Naive B cell (primary cell): ENCODE data around the gene GPRASP2. TPM values are rescaled to one million over a fixed set of nuclear protein-coding genes. Genes with fewer than 3 reads are reported as not detected.
A peak's percentile ranks its signal among the peaks of the same experiment; 100 is the strongest.
"Not testable (repeated sequence)": the region's sequence is repeated elsewhere in the genome, so short reads cannot be mapped to it uniquely, and the experiment has no call there.

Experiments
- ATAC-seq, 2 donors: fragments of 150-1000 bp; cut with Tn5 transposase; 2 replicates each; pipeline ENCODE4 v1.10.0; 2021; ENCODE audit warnings: low read depth in 2 of 2, mild to moderate bottlenecking in 2 of 2, moderate library complexity in 2 of 2
- DNase-seq: peaks from one replicate; pipeline ENCODE4 v3.0.0; 2022
- H3K27ac Mint-ChIP-seq, 6 donors: one replicate each; pipeline ENCODE4 v1.8.0; 2020 to 2022; ENCODE audit warnings: mild to moderate bottlenecking in 6 of 6, mixed read lengths in 6 of 6, moderate library complexity in 5 of 6, inconsistent platforms in 2 of 6
- H3K27me3 Mint-ChIP-seq, 3 donors: one replicate each; pipeline ENCODE4 v1.8.0; 2021 to 2022; ENCODE audit warnings: mixed read lengths in 3 of 3, mild to moderate bottlenecking in 1 of 3
- H3K36me3 Mint-ChIP-seq, 2 donors: one replicate each; pipeline ENCODE4 v1.8.0; 2020 to 2022; ENCODE audit warnings: mixed read lengths in 2 of 2, inconsistent platforms in 1 of 2, mild to moderate bottlenecking in 1 of 2
- H3K4me1 Mint-ChIP-seq, 3 donors: one replicate each; pipeline ENCODE4 v1.8.0; 2020 to 2022; ENCODE audit warnings: mixed read lengths in 3 of 3, inconsistent platforms in 1 of 3, mild to moderate bottlenecking in 1 of 3, moderate library complexity in 1 of 3
- H3K4me3 Mint-ChIP-seq, 8 donors: one replicate each; pipeline ENCODE4 v1.8.0; 2020 to 2022; ENCODE audit warnings: mild to moderate bottlenecking in 8 of 8, mixed read lengths in 8 of 8, moderate library complexity in 8 of 8, inconsistent platforms in 2 of 8
- H3K9me3 Mint-ChIP-seq, 7 donors: one replicate each; pipeline ENCODE4 v1.8.0; 2020 to 2022; ENCODE audit warnings: mixed read lengths in 7 of 7, mild to moderate bottlenecking in 5 of 7, inconsistent platforms in 2 of 7, moderate library complexity in 1 of 7
- polyA plus RNA-seq, 6 donors: library from polyadenylated mRNA; unstranded; fragments of 300-500 nt; fragmentation: Illumina TruSeq; gene quantifications; one replicate each; pipeline ENCODE4 v1.2.3, GENCODE V29; 2021; ENCODE audit warnings: low read depth in 6 of 6

Gene GPRASP2
- polyA plus RNA-seq = 1 to 10 TPM in 1 of 6 donors, under 1 TPM in 5; 0.19 to 2.9 (median 0.27) TPM

DNA sequence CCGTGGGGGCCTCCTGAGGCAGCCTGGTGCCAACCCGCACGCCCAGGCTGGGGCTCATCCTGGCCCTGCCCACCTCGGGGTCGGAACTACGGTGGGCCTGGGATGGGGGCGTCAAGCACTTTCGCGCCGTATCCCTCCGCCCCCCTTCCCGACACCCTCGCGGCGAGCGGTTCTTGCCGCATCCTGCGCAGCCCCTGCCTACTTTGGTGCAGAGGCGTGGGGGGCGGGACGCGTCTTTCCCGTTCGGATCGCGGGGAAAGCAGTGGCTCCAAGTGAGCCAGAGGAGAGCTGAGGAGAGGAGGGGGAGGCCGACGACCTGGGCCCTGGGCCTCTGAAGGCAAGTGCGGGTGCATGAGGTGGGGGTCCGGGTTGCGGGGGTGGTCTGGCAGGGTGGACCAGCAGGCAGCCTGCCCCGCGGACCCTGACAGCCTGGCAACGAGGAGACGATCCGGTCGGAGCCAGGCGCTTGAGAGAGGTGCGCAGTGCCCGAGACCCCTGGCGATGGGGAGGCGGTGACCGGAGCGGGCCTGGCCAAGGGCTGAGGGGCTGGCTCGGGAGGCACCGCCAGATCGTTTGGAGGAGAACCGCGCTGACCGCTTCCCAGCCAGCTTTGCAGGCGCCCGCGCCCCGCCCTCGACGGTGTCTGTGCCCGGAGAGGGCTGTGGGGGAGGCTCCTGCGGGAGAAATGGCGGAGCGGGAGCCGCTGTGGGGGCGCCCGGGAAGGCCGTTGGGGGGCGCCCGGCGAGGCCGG is at the start of gene GPRASP2:
Gene GPRASP2 (plus strand): TSS at position 233 of the 751 bp plus-strand sequence. CDS start 2,422 bp downstream, outside the sequence.
- peaks cover 10 to 23% (median 11%) of the 10 kb centered on the region in 3 donors for H3K4me1 Mint-ChIP-seq
- DNase-seq = no peak
- ATAC-seq = peak; percentile 37 to 45
- peak within 1 kb of the TSS in 2 of 6 donors; percentile 13 to 85 for H3K27ac Mint-ChIP-seq
- H3K36me3 Mint-ChIP-seq = peaks cover 0 to 7% of the 10 kb centered on the region in 2 donors
- H3K27me3 Mint-ChIP-seq = peaks cover 0 to 47% (median 35%) of the 10 kb centered on the region in 3 donors
- peaks cover 0 to 9% (median 0%) of the 10 kb centered on the region in 7 donors for H3K9me3 Mint-ChIP-seq
- peak within 1 kb of the TSS; percentile 79 to 91 (median 84) for H3K4me3 Mint-ChIP-seq

DNA sequence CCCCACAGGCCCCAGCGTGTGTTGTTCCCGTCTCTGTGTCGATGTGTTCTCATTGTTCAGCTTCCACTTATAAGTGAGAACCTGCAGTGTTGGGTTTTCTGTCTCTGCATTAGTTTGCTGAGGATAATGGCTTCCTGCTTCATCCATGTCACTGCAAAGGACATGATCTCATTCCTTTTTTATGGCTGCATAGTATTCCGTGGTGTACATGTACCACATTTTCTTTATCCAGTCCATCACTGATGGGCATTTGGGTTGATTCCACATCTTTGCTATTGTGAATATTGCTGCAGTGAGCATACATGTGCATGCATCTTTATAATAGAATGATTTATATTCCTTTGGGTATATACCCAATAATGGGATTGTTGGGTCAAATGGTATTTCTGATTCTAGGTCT is 48.4 kb upstream of the GPRASP2 start:
- Mint-ChIP-seq H3K36me3 (peaks cover 0 to 18% of the 10 kb centered on the region in 2 donors), H3K4me1 (peaks cover 7 to 17% (median 16%) of the 10 kb centered on the region in 3 donors), H3K9me3 (peaks cover 2 to 33% (median 16%) of the 10 kb centered on the region in 7 donors), H3K27ac (peak overlapping the region in 1 of 6 donors; percentile 38)
- ATAC-seq, DNase-seq, H3K27me3 Mint-ChIP-seq, H3K4me3 Mint-ChIP-seq: not testable (repeated sequence)

DNA sequence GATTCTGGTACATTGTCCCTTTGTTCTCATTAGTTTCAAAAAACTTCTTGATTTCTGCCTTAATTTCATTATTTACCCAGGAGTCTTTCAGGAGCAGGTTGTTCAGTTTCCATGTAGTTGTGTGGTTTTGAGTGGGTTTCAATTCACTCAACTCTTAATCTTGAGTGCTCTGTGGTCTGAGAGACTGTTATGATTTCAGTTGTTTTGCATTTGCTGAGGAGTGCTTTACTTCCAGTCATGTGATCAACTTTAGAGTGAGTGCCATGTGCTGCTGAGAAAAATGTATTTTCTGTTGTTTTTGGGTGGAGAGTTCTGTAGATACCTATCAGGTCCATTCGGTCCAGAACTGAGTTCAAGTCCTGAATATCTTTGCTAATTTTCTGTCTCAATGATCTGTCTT is 45.2 kb upstream of the GPRASP2 start:
- ATAC-seq, H3K4me3 Mint-ChIP-seq, H3K4me1 Mint-ChIP-seq, H3K27me3 Mint-ChIP-seq, DNase-seq, H3K27ac Mint-ChIP-seq: not testable (repeated sequence)
- Mint-ChIP-seq H3K9me3 (peaks cover 5 to 33% (median 19%) of the 10 kb centered on the region in 7 donors), H3K36me3 (peaks cover 0 to 25% of the 10 kb centered on the region in 2 donors)

DNA sequence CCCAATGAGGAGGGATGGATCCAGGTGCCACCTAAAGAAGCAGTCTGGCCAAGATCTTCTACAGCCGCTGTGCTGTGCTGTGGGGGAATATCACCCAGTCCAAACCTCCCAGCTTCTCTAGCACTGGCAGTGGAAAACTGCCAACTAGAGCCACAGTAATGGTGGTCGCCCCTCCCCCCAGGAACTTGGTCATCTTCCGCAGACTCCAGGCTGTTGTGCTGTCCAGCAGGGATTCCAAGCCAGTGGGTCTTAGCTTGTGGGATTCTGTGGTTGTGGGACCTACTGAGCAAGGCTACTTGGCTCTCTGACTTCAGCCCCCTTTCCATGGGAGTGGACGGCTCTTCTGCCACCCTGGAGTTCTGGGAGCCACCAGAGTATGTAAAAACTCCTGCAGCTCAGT is 42.7 kb upstream of the GPRASP2 start:
- H3K27ac Mint-ChIP-seq = no peak overlapping the region
- no peak for ATAC-seq
- no peak for DNase-seq
- no peaks in the 10 kb centered on the region for H3K27me3 Mint-ChIP-seq
- H3K4me1 Mint-ChIP-seq = no peaks in the 10 kb centered on the region
- H3K36me3 Mint-ChIP-seq = peaks cover 0 to 26% of the 10 kb centered on the region in 2 donors
- peaks cover 5 to 37% (median 14%) of the 10 kb centered on the region in 7 donors for H3K9me3 Mint-ChIP-seq
- H3K4me3 Mint-ChIP-seq = no peak overlapping the region

DNA sequence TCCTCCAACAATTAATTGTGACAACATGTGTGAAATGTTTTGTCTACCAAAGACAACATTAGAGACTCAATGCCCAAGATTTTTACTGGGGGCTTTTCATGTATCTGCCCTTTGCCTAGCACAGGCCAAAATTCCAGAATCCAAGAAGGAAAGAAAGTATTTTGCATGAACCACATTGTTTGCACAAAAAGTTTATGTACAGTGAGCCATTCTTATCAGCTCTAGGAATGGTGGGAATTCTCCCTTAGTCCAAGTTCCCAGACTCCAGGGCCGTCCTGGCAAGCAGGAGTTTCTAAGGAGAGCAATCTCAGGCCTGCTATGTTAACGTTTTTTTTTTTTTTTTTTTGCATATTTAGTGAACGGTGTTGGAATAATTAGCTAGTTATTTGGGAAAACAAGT is 39.4 kb upstream of the GPRASP2 start:
- Mint-ChIP-seq H3K4me3 (no peak overlapping the region), H3K36me3 (peaks cover 0 to 17% of the 10 kb centered on the region in 2 donors), H3K4me1 (no peaks in the 10 kb centered on the region), H3K27me3 (no peaks in the 10 kb centered on the region), H3K9me3 (peaks cover 2 to 24% (median 7%) of the 10 kb centered on the region in 7 donors), H3K27ac (no peak overlapping the region)
- DNase-seq (no peak), ATAC-seq (no peak)

DNA sequence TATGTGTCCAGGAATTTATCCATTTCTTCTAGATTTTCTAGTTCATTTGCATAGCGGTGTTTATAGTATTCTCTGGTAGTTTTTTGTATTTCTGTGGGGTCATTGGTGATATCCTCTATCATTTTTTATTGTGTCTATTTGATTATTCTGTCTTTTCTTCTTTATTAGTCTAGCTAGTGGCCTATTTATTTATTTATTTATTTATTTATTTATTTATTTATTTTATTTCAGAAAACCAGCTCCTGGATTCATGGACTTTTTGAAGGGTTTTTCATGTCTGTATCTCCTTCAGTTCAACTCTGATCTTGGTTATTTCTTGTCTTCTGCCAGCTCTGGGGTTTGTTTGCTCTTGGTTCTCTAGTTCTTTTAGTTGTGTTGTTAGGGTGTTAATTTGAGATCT is 34.8 kb upstream of the GPRASP2 start:
- not testable (repeated sequence) for H3K4me3 Mint-ChIP-seq, H3K27ac Mint-ChIP-seq, H3K36me3 Mint-ChIP-seq, DNase-seq, H3K4me1 Mint-ChIP-seq, H3K27me3 Mint-ChIP-seq, ATAC-seq
- H3K9me3 Mint-ChIP-seq = peaks cover 8 to 32% (median 16%) of the 10 kb centered on the region in 7 donors

DNA sequence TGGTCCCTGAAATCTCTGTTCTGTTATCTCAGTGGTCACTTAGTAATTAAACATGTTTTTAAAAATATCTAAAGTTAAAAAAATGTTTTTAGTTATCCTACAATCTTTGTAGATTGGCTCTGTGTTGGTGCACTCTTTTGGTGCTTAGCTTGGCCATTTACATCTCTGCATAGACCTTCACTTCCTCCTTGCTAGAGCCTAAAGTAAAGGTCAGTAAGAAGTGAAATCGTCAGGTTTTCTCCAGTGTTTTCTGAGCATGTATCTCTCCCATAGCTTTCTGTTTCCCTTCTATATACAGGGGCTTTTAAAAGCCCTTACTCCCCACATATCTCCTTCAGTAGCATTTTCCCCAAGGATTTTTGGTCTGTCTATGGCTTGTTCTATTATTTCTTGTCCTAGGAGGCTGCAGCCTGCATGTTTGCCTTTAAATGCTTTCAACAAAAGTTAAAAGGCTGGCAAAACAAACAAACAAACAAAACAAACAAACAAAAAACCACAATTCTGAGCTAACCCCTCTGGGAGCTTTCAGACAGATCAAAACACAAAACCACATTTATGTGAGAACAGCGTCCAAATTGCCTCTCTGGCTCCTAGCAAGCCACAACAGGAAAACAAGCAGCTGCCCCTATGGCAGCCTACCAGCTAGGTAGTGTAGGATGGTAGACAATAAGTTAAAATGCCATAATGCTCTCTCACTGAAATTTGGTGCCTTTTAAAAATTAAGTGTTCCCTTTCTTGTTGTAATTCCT is 27.3 kb upstream of the GPRASP2 start:
- ATAC-seq = no peak

DNA sequence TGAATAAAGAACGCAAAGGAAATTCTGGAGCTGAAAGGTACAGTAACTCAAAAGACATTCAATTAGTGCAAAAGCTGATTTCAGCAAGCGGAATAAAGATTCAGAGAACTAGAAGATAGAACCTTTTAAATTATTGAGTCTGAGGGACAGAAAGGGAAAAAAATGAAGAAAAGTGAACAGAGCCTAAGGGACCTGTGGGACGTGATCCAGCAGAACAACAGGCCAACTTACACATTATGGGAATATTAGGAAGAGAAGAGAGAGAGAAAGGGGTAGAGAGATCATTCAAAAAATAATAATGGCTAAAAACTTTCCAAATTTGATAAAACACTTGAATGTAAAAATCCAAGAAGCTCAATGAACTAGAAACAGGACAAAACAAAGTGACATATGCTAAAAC is 17.5 kb upstream of the GPRASP2 start:
- ATAC-seq = no peak
- Mint-ChIP-seq H3K9me3 (peaks cover 0 to 4% (median 2%) of the 10 kb centered on the region in 7 donors), H3K4me3 (no peak overlapping the region), H3K27me3 (no peaks in the 10 kb centered on the region), H3K36me3 (peaks cover 0 to 15% of the 10 kb centered on the region in 2 donors), H3K4me1 (no peaks in the 10 kb centered on the region), H3K27ac (peak overlapping the region in 1 of 6 donors; percentile 39)
- no peak for DNase-seq

More for the DNA sequence above, 27.3 kb upstream of the GPRASP2 start:
- peaks cover 0 to 7% (median 0%) of the 10 kb centered on the region in 3 donors for H3K4me1 Mint-ChIP-seq
- no peak overlapping the region for H3K4me3 Mint-ChIP-seq
- peaks cover 6 to 35% (median 22%) of the 10 kb centered on the region in 7 donors for H3K9me3 Mint-ChIP-seq
- H3K36me3 Mint-ChIP-seq = peaks cover 4 to 14% of the 10 kb centered on the region in 2 donors
- DNase-seq = no peak
- no peaks in the 10 kb centered on the region for H3K27me3 Mint-ChIP-seq
- H3K27ac Mint-ChIP-seq = peak overlapping the region in 1 of 6 donors; percentile 44

DNA sequence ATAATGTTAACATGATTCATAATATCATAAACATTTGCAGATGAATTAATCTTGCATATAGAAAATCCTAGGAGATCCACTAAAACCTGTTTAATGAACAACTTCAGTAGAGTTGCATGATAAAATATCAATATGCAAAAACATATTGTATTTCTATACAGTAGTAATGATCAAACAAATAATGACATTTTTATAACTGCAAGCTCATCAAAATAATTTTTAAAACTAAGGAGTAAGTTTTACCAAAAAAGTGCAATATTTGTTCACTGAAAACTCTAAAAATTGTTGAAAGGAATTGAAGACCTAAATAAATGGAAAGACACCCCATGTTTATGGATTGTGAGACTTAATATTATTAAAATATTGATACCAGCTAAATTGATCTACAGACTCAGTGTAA is 15.9 kb upstream of the GPRASP2 start:
- Mint-ChIP-seq H3K4me1 (no peaks in the 10 kb centered on the region), H3K4me3 (no peak overlapping the region), H3K9me3 (peaks cover 0 to 4% (median 0%) of the 10 kb centered on the region in 7 donors), H3K27me3 (no peaks in the 10 kb centered on the region), H3K36me3 (peaks cover 0 to 7% of the 10 kb centered on the region in 2 donors), H3K27ac (no peak overlapping the region)
- DNase-seq = no peak
- no peak for ATAC-seq

DNA sequence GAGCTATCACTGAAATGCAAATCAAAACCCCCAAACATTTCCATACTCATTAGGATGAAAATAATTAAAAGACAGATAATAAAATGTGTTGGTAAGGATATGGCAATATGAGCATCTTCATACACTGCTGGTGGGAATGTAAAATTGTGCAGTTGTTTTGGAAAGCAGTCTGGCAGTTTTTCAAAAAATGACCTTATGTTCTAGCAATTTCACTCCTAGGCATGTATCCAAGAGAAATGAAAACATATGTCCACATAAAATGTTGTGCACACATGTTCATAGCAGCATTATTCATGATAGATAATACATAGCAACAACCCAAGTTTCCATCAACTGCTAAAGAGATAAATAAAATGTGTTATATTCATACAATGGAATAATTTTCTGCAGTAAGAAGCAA is 14.8 kb upstream of the GPRASP2 start:
- DNase-seq = no peak
- H3K27me3 Mint-ChIP-seq = no peaks in the 10 kb centered on the region
- H3K4me1 Mint-ChIP-seq = no peaks in the 10 kb centered on the region
- no peak overlapping the region for H3K27ac Mint-ChIP-seq
- peaks cover 0 to 7% of the 10 kb centered on the region in 2 donors for H3K36me3 Mint-ChIP-seq
- peaks cover 0 to 4% (median 0%) of the 10 kb centered on the region in 7 donors for H3K9me3 Mint-ChIP-seq
- no peak for ATAC-seq
- no peak overlapping the region for H3K4me3 Mint-ChIP-seq

DNA sequence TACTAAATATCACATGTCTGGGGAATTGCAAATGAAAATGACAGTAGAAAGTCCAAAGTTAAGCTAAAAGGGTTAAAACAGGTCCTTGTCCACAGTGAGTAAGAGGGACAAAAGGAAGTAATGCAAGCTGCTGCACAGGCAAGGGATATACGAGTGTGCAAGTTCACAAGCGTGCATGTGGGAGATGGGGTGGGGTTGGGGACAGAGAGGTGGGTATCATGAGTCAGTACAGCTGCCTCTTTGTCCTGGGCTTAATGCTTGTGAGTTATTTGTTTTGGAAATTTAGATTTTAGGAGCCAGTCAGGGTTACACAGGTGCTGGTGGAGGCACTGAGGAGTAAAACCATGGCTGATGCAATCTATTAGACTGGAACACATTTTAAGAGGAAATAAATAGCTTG is 3.3 kb upstream of the GPRASP2 start:
- H3K27ac Mint-ChIP-seq = no peak overlapping the region
- no peak for ATAC-seq
- H3K4me3 Mint-ChIP-seq = no peak overlapping the region

DNA sequence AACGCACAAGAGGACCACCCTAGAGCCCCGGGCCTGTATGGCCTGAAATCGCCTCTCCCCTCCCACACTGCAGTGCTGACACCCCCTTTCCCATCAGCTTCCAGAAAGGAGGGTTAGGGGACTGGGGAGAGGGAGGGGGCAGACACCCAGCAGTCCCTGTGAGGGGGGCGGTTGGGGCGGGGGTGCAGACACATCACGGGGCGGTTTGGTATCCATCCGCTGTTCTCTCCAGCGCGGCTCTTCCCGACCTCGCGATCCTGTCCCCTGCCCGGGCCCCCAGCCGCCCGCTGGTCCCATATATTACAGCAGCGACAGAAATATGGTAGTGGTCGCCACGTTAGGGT is 404 bp upstream of the GPRASP2 start:
- Mint-ChIP-seq H3K27me3 (peaks cover 0 to 47% (median 35%) of the 10 kb centered on the region in 3 donors), H3K36me3 (peaks cover 0 to 7% of the 10 kb centered on the region in 2 donors), H3K4me1 (peaks cover 10 to 23% (median 11%) of the 10 kb centered on the region in 3 donors), H3K27ac (no peak overlapping the region), H3K9me3 (peaks cover 0 to 9% (median 2%) of the 10 kb centered on the region in 7 donors), H3K4me3 (peak overlapping the region in 6 of 8 donors; percentile 18 to 90 (median 62))
- ATAC-seq (no peak), DNase-seq (no peak)

More for the DNA sequence above, 3.3 kb upstream of the GPRASP2 start:
- Mint-ChIP-seq H3K27me3 (peaks cover 3 to 36% (median 28%) of the 10 kb centered on the region in 3 donors), H3K4me1 (peaks cover 10 to 23% (median 11%) of the 10 kb centered on the region in 3 donors), H3K36me3 (peaks cover 0 to 7% of the 10 kb centered on the region in 2 donors), H3K9me3 (peaks cover 0 to 5% (median 4%) of the 10 kb centered on the region in 7 donors)
- no peak for DNase-seq

DNA sequence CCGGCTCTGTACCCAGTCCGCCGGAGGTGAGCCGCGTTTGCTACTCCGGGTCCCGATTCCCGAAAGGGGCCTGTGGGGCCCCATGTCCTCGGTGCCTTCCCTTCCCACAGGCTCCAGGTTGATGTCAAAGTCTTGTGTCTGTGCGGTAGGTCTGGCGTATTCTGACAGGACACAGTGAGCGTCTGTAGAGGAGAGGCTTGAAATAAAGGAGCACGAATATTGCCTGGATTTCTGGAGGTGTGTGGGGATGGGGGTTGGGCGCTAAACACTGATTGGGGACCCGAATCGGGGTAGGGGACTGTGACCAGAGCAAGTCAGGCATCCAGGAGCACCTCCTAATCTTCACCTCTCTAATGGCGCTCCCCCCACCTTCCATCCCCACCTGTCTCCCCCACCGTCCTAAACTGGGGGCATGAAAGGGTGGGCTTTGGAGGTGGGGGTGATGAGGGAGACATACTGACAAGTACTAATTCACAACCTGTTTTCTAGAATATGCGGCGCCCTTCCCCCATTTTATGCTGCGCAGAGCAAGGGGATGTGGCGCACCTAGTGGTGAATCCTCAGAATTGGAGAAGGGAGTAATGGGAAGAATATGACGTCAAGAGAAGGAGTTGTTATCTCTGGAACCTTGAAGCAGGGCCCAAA is 855 bp downstream of the GPRASP2 start:
- DNase-seq = no peak
- H3K27ac Mint-ChIP-seq = peak overlapping the region in 1 of 6 donors; percentile 13
- H3K36me3 Mint-ChIP-seq = peaks cover 0 to 7% of the 10 kb centered on the region in 2 donors
- peaks cover 10 to 23% (median 11%) of the 10 kb centered on the region in 3 donors for H3K4me1 Mint-ChIP-seq
- peak; percentile 10 to 27 for ATAC-seq
- H3K27me3 Mint-ChIP-seq = peaks cover 0 to 47% (median 35%) of the 10 kb centered on the region in 3 donors
- peak overlapping the region; percentile 73 to 91 (median 83) for H3K4me3 Mint-ChIP-seq
- peaks cover 0 to 9% (median 0%) of the 10 kb centered on the region in 7 donors for H3K9me3 Mint-ChIP-seq
